Measurements from ENCODE around the gene SRSF5. TPM values are rescaled to one million over a fixed set of nuclear protein-coding genes. Genes with fewer than 3 reads are reported as not detected.

SRSF5 gene
- total and polyA plus RNA-seq, 2 donors (not counting 1 experiment from before 2014, with no cell fraction given): 701 to 768 TPM

GRCh38 chr14:69803753-69804152 is 36.8 kb downstream of the SRSF5 start:
- H3K27me3 Mint-ChIP-seq: peaks cover 32% of the 10 kb centered on the region
- no peaks in the 10 kb centered on the region for H3K4me1 Mint-ChIP-seq
- H3K36me3 ChIP-seq (replicated peaks in 1 of 2; ENCODE audit: control extremely low read depth in 1 of 2, control insufficient read depth in 1 of 2, extremely low read depth in 1 of 2, insufficient read depth in 2 of 2, low read length in 1 of 2): no peaks in the 10 kb centered on the region
- DNase-seq (no peak), ATAC-seq (ENCODE audit: low read depth) (no peak)
- H3K4me1 ChIP-seq (ENCODE audit: control insufficient read depth in 2 of 2, insufficient read depth in 2 of 2, low read length in 2 of 2): no peaks in the 10 kb centered on the region
- H2AFZ ChIP-seq (ENCODE audit: insufficient read depth, low read depth, low read length, poor library complexity, severe bottlenecking): no peak overlapping the region
- H3K27ac ChIP-seq (ENCODE audit: low read length in 2 of 2): no peak overlapping the region
- intact Hi-C loops (cut with micrococcal nuclease): no loop called here
- no peak overlapping the region for H3K4me3 ChIP-seq (ENCODE audit: control extremely low read depth in 1 of 5, extremely low read depth in 1 of 5, insufficient read depth in 1 of 5, low read depth in 2 of 5, low read length in 4 of 5)
- ChIA-PET POLR2A (no interaction called here), CTCF (interaction anchor here (0.6 kb wide), 1 partner anchor 33 kb away, joined by 4 read pairs; no protein-coding TSS in a partner anchor)
- no peak overlapping the region for H3K4me3 Mint-ChIP-seq
- no peaks in the 10 kb centered on the region for H3K27me3 ChIP-seq (replicated peaks in 1 of 4; ENCODE audit: control extremely low read depth in 1 of 4, control insufficient read depth in 3 of 4, insufficient read depth in 4 of 4, low read length in 3 of 4)
- TF ChIP-seq EZH2 (IDR thresholded peaks at IDR 0.05; ENCODE audit: borderline replicate concordance, insufficient read depth, low read depth, low read length, poor library complexity, severe bottlenecking) (no peak), CTCF (IDR thresholded peaks at IDR 0.05) (peak; percentile 18)
- no peak overlapping the region for H3K9ac ChIP-seq (ENCODE audit: low read length)
- H3K79me2 ChIP-seq (ENCODE audit: control insufficient read depth, insufficient read depth, low read length): no peaks in the 10 kb centered on the region
- no peak overlapping the region for H3K27ac Mint-ChIP-seq
- H3K4me2 ChIP-seq (replicated peaks; ENCODE audit: low read depth, low read length, poor library complexity, severe bottlenecking): no peak overlapping the region
- no peaks in the 10 kb centered on the region for H3K9me3 ChIP-seq (ENCODE audit: control extremely low read depth in 1 of 3, control insufficient read depth in 2 of 3, insufficient read depth in 1 of 3, low read length in 2 of 3)
- H4K20me1 ChIP-seq (ENCODE audit: control insufficient read depth, insufficient read depth, low read length, poor library complexity, severe bottlenecking): no peaks in the 10 kb centered on the region
- no peaks in the 10 kb centered on the region for H3K9me3 Mint-ChIP-seq (ENCODE audit: insufficient read depth)

- 60% methylated on average over 1 of the region's 2 CpGs for WGBS (ENCODE audit: insufficient coverage)
- no peaks in the 10 kb centered on the region for H4K20me1 ChIP-seq (ENCODE audit: control insufficient read depth, insufficient read depth, low read length, poor library complexity, severe bottlenecking)
- Mint-ChIP-seq H3K27ac (no peak overlapping the region), H3K27me3 (peaks cover 35% of the 10 kb centered on the region), H3K9me3 (ENCODE audit: insufficient read depth) (no peaks in the 10 kb centered on the region), H3K4me3 (no peak overlapping the region), H3K4me1 (no peaks in the 10 kb centered on the region)
- ChIA-PET POLR2A (no interaction called here), CTCF (no interaction called here)
- no peaks in the 10 kb centered on the region for H3K4me1 ChIP-seq (ENCODE audit: control insufficient read depth in 2 of 2, insufficient read depth in 2 of 2, low read length in 2 of 2)
- intact Hi-C loops (cut with micrococcal nuclease): no loop called here
- H3K9ac ChIP-seq (ENCODE audit: low read length): no peak overlapping the region
- H3K36me3 ChIP-seq (replicated peaks in 1 of 2; ENCODE audit: control extremely low read depth in 1 of 2, control insufficient read depth in 1 of 2, extremely low read depth in 1 of 2, insufficient read depth in 2 of 2, low read length in 1 of 2): no peaks in the 10 kb centered on the region
- no peak for TF ChIP-seq EZH2 (IDR thresholded peaks at IDR 0.05; ENCODE audit: borderline replicate concordance, insufficient read depth, low read depth, low read length, poor library complexity, severe bottlenecking)
- no peak for TF ChIP-seq CTCF (IDR thresholded peaks at IDR 0.05)
- no peaks in the 10 kb centered on the region for H3K79me2 ChIP-seq (ENCODE audit: control insufficient read depth, insufficient read depth, low read length)
- H2AFZ ChIP-seq (ENCODE audit: insufficient read depth, low read depth, low read length, poor library complexity, severe bottlenecking): no peak overlapping the region
- H3K4me2 ChIP-seq (replicated peaks; ENCODE audit: low read depth, low read length, poor library complexity, severe bottlenecking): no peak overlapping the region
- no peak overlapping the region for H3K4me3 ChIP-seq (ENCODE audit: control extremely low read depth in 1 of 5, extremely low read depth in 1 of 5, insufficient read depth in 1 of 5, low read depth in 2 of 5, low read length in 4 of 5)
- no peak for DNase-seq
- H3K9me3 ChIP-seq (ENCODE audit: control extremely low read depth in 1 of 3, control insufficient read depth in 2 of 3, insufficient read depth in 1 of 3, low read length in 2 of 3): no peaks in the 10 kb centered on the region
- ATAC-seq (ENCODE audit: low read depth): no peak
- H3K27me3 ChIP-seq (replicated peaks in 1 of 4; ENCODE audit: control extremely low read depth in 1 of 4, control insufficient read depth in 3 of 4, insufficient read depth in 4 of 4, low read length in 3 of 4): no peaks in the 10 kb centered on the region
- H3K27ac ChIP-seq (ENCODE audit: low read length in 2 of 2): no peak overlapping the region
Measured at GRCh38 chr14:69804902-69805301, 38.0 kb downstream of the SRSF5 start.
